Prostate gland (tissue), 2 donors: ENCODE data around the gene ZBTB32.

Source experiments
- CTCF ChIP-seq, 4 experiments: fragments of 200-600 bp in 2 of 4; fragments of 450-650 bp in 2 of 4; sonication (generic) in 2 of 4; IDR thresholded peaks; 1 replicate in 3 of 4; 2 replicates in 1 of 4; pipeline ENCODE4 v1.5.1; 2016 to 2019; ENCODE audit warnings: antibody characterized with exemption in 4 of 4, mild to moderate bottlenecking in 2 of 4, moderate library complexity in 2 of 4
- POLR2A ChIP-seq: fragments of 450-650 bp; IDR thresholded peaks from one replicate; pipeline ENCODE4 v1.6.1; 2016; ENCODE audit warnings: antibody characterized with exemption, mild to moderate bottlenecking
- POLR2AphosphoS5 ChIP-seq: sonication (generic); formaldehyde crosslinking; IDR thresholded peaks from one replicate; pipeline ENCODE4 v1.6.1; 2017; ENCODE audit warnings: antibody characterized with exemption

- TF ChIP-seq CTCF (IDR thresholded peaks at IDR 0.05) (no peak), POLR2AphosphoS5 (peak; percentile 70), POLR2A (no peak)
These were observed 38.0 kb upstream of the ZBTB32 start, which contains the start of gene UPK1A for GRCh38 chr19:35666251-35666913.
